ENCODE measurements around the gene BDP1.
"Not testable (repeated sequence)": the region's sequence is repeated elsewhere in the genome, so short reads cannot be mapped to it uniquely, and the experiment has no call there.

BDP1 gene

GRCh38 chr5:71537687-71538086 lies 82.2 kb downstream of the BDP1 start:
- H4K8ac ChIP-seq (ENCODE audit: low read depth, low read length): no peak overlapping the region
- H3K9ac ChIP-seq (ENCODE audit: low read length): no peak overlapping the region
- H3K79me1 ChIP-seq (ENCODE audit: low read length): no peaks in the 10 kb centered on the region
- no peak overlapping the region for H3K23ac ChIP-seq (ENCODE audit: low read length)
- H3K4me3 ChIP-seq (ENCODE audit: low read depth, low read length): no peak overlapping the region
- H2BK120ac ChIP-seq (ENCODE audit: insufficient read depth, low read length, poor library complexity): no peak overlapping the region
- H3K9me3 ChIP-seq (ENCODE audit: insufficient read depth, low read depth, low read length): no peaks in the 10 kb centered on the region
- H3K4ac ChIP-seq (ENCODE audit: low read depth, low read length): no peak overlapping the region
- H2AK5ac ChIP-seq (ENCODE audit: low read length): no peak overlapping the region
- H3K79me2 ChIP-seq (ENCODE audit: control insufficient read depth, insufficient read depth, low read length, poor library complexity): no peaks in the 10 kb centered on the region
- H3K14ac ChIP-seq (ENCODE audit: low read length): no peak overlapping the region
- H3K18ac ChIP-seq (ENCODE audit: low read length): no peak overlapping the region
- no peak overlapping the region for H3K27ac ChIP-seq (ENCODE audit: low read depth, low read length)
- no peak overlapping the region for H2BK5ac ChIP-seq (ENCODE audit: low read depth, low read length, poor library complexity)
- H3K27me3 ChIP-seq (ENCODE audit: insufficient read depth, low read length): no peaks in the 10 kb centered on the region
- no peak overlapping the region for H4K91ac ChIP-seq (ENCODE audit: low read depth, low read length)
- peaks cover 16 to 17% of the 10 kb centered on the region in 2 experiments for H3K36me3 ChIP-seq (ENCODE audit: control insufficient read depth in 1 of 2, insufficient read depth in 2 of 2, low read length in 2 of 2)
- H3K4me2 ChIP-seq (ENCODE audit: low read length): no peak overlapping the region
- no peak overlapping the region for H2BK12ac ChIP-seq (ENCODE audit: low read length)
- no peak for DNase-seq
- no peak overlapping the region for H2AFZ ChIP-seq (ENCODE audit: insufficient read depth, low read length, poor library complexity)
- no peak overlapping the region for H4K12ac ChIP-seq (ENCODE audit: low read depth, low read length)
- WGBS (ENCODE audit: extremely low coverage, insufficient coverage, insufficient read length): no CpG with 5 or more reads among the region's 3 CpGs
- no peaks in the 10 kb centered on the region for H3K4me1 ChIP-seq (ENCODE audit: control insufficient read depth in 1 of 2, insufficient read depth in 2 of 2, low read length in 2 of 2)

GRCh38 chr5:71550885-71551284 lies 95.4 kb downstream of the BDP1 start:
- not testable (repeated sequence) for DNase-seq; H4K12ac ChIP-seq (ENCODE audit: low read depth, low read length); H3K18ac ChIP-seq (ENCODE audit: low read length); H3K4me1 ChIP-seq (ENCODE audit: control insufficient read depth in 1 of 2, insufficient read depth in 2 of 2, low read length in 2 of 2); H3K79me1 ChIP-seq (ENCODE audit: low read length); H2AFZ ChIP-seq (ENCODE audit: insufficient read depth, low read length, poor library complexity); H3K9me3 ChIP-seq (ENCODE audit: insufficient read depth, low read depth, low read length); H3K4me3 ChIP-seq (ENCODE audit: low read depth, low read length); H4K8ac ChIP-seq (ENCODE audit: low read depth, low read length); H2BK12ac ChIP-seq (ENCODE audit: low read length); H2BK120ac ChIP-seq (ENCODE audit: insufficient read depth, low read length, poor library complexity); H3K14ac ChIP-seq (ENCODE audit: low read length); H3K27me3 ChIP-seq (ENCODE audit: insufficient read depth, low read length); H3K9ac ChIP-seq (ENCODE audit: low read length); H3K4me2 ChIP-seq (ENCODE audit: low read length); H2BK5ac ChIP-seq (ENCODE audit: low read depth, low read length, poor library complexity); H2AK5ac ChIP-seq (ENCODE audit: low read length); H4K91ac ChIP-seq (ENCODE audit: low read depth, low read length); H3K4ac ChIP-seq (ENCODE audit: low read depth, low read length); H3K27ac ChIP-seq (ENCODE audit: low read depth, low read length); H3K79me2 ChIP-seq (ENCODE audit: control insufficient read depth, insufficient read depth, low read length, poor library complexity); H3K23ac ChIP-seq (ENCODE audit: low read length)
- no CpG with 5 or more reads among the region's 7 CpGs for WGBS (ENCODE audit: extremely low coverage, insufficient coverage, insufficient read length)
- H3K36me3 ChIP-seq (ENCODE audit: control insufficient read depth in 1 of 2, insufficient read depth in 2 of 2, low read length in 2 of 2): peaks cover 34% of the 10 kb centered on the region in 2 experiments

GRCh38 chr5:71551582-71551981 lies 96.1 kb downstream of the BDP1 start:
- H3K27ac ChIP-seq (ENCODE audit: low read depth, low read length); H3K4me2 ChIP-seq (ENCODE audit: low read length); H3K4me3 ChIP-seq (ENCODE audit: low read depth, low read length); H2BK5ac ChIP-seq (ENCODE audit: low read depth, low read length, poor library complexity); H3K4ac ChIP-seq (ENCODE audit: low read depth, low read length); H3K23ac ChIP-seq (ENCODE audit: low read length); H3K79me2 ChIP-seq (ENCODE audit: control insufficient read depth, insufficient read depth, low read length, poor library complexity); H3K79me1 ChIP-seq (ENCODE audit: low read length); H3K9ac ChIP-seq (ENCODE audit: low read length); H2AFZ ChIP-seq (ENCODE audit: insufficient read depth, low read length, poor library complexity); DNase-seq; H3K9me3 ChIP-seq (ENCODE audit: insufficient read depth, low read depth, low read length); H4K8ac ChIP-seq (ENCODE audit: low read depth, low read length); H2AK5ac ChIP-seq (ENCODE audit: low read length); H3K4me1 ChIP-seq (ENCODE audit: control insufficient read depth in 1 of 2, insufficient read depth in 2 of 2, low read length in 2 of 2); H3K14ac ChIP-seq (ENCODE audit: low read length); H2BK12ac ChIP-seq (ENCODE audit: low read length); H3K27me3 ChIP-seq (ENCODE audit: insufficient read depth, low read length); H3K18ac ChIP-seq (ENCODE audit: low read length); H4K12ac ChIP-seq (ENCODE audit: low read depth, low read length); H4K91ac ChIP-seq (ENCODE audit: low read depth, low read length); H2BK120ac ChIP-seq (ENCODE audit: insufficient read depth, low read length, poor library complexity): not testable (repeated sequence)
- peaks cover 32 to 34% of the 10 kb centered on the region in 2 experiments for H3K36me3 ChIP-seq (ENCODE audit: control insufficient read depth in 1 of 2, insufficient read depth in 2 of 2, low read length in 2 of 2)
- no CpG with 5 or more reads among the region's 27 CpGs for WGBS (ENCODE audit: extremely low coverage, insufficient coverage, insufficient read length)

GRCh38 chr5:71552026-71552749 lies 96.7 kb downstream of the BDP1 start:
- not testable (repeated sequence) for H3K4ac ChIP-seq (ENCODE audit: low read depth, low read length); H2BK12ac ChIP-seq (ENCODE audit: low read length); H2AK5ac ChIP-seq (ENCODE audit: low read length); H2BK120ac ChIP-seq (ENCODE audit: insufficient read depth, low read length, poor library complexity); H3K9me3 ChIP-seq (ENCODE audit: insufficient read depth, low read depth, low read length); H3K18ac ChIP-seq (ENCODE audit: low read length); H3K27me3 ChIP-seq (ENCODE audit: insufficient read depth, low read length); H2AFZ ChIP-seq (ENCODE audit: insufficient read depth, low read length, poor library complexity); H4K8ac ChIP-seq (ENCODE audit: low read depth, low read length); H3K23ac ChIP-seq (ENCODE audit: low read length); H3K9ac ChIP-seq (ENCODE audit: low read length); H3K4me2 ChIP-seq (ENCODE audit: low read length); H2BK5ac ChIP-seq (ENCODE audit: low read depth, low read length, poor library complexity); H3K79me2 ChIP-seq (ENCODE audit: control insufficient read depth, insufficient read depth, low read length, poor library complexity); H3K27ac ChIP-seq (ENCODE audit: low read depth, low read length); H3K4me3 ChIP-seq (ENCODE audit: low read depth, low read length); H4K12ac ChIP-seq (ENCODE audit: low read depth, low read length); H4K91ac ChIP-seq (ENCODE audit: low read depth, low read length); H3K14ac ChIP-seq (ENCODE audit: low read length); H3K4me1 ChIP-seq (ENCODE audit: control insufficient read depth in 1 of 2, insufficient read depth in 2 of 2, low read length in 2 of 2); H3K79me1 ChIP-seq (ENCODE audit: low read length); DNase-seq
- no CpG with 5 or more reads among the region's 53 CpGs for WGBS (ENCODE audit: extremely low coverage, insufficient coverage, insufficient read length)
- H3K36me3 ChIP-seq (ENCODE audit: control insufficient read depth in 1 of 2, insufficient read depth in 2 of 2, low read length in 2 of 2): peaks cover 30 to 32% of the 10 kb centered on the region in 2 experiments
